Mammary epithelial cell (primary cell): ENCODE results near the gene KIRREL2.

Source experiments
- CTCF ChIP-seq, 2 donors: IDR thresholded peaks in 1 of 2; conservative IDR thresholded peaks in 1 of 2; 2 replicates each; pipeline ENCODE4 v1.5.1; 2011 to 2012; ENCODE audit warnings: inconsistent platforms in 2 of 2, low read length in 2 of 2, mild to moderate bottlenecking in 2 of 2, control low read depth in 1 of 2, low read depth in 1 of 2; ENCODE audit not compliant: insufficient read depth in 1 of 2; ENCODE audit errors: extremely low read depth in 1 of 2
- EZH2 ChIP-seq: IDR thresholded peaks from 2 replicates; pipeline ENCODE4 v1.6.1; 2012; ENCODE audit warnings: low read length, inconsistent platforms, borderline replicate concordance

GRCh38 chr19:35856546-35857149, at the start of gene KIRREL2:
- TF ChIP-seq CTCF (conservative IDR thresholded peaks at IDR 0.05 in 1 of 2, IDR thresholded peaks at IDR 0.05 in 1 of 2; ENCODE audit: extremely low read depth in 1 of 2, insufficient read depth in 1 of 2, low read depth in 1 of 2, low read length in 2 of 2) (no peak), EZH2 (no peak)
